ENCODE results near the gene COPZ2. TPM values are rescaled to one million over a fixed set of nuclear protein-coding genes. Genes with fewer than 3 reads are reported as not detected.

Gene COPZ2
- total RNA-seq: 50.2 and 55.9 TPM in 2 replicates

GRCh38 chr17:48037036-48037837 lies at the start of gene COPZ2:
Gene COPZ2, minus strand, starts transcription at chr17:48037797. Its CDS starts 20 bp downstream, at chr17:48037777.

GRCh38 chr17:48047741-48048383 lies 10.3 kb upstream of the COPZ2 start, which contains the start of gene NFE2L1:
Gene NFE2L1, plus strand, starts transcription at chr17:48048359. Its CDS starts 2,760 bp downstream, at chr17:48051119.

Other genes starting within 250 kb of the COPZ2 start
- gene OSBPL7, start 216.0 kb downstream of the COPZ2 start, total RNA-seq: 4.4 and 5.2 TPM in 2 replicates
- 30.7 and 35.0 TPM in 2 replicates for gene MRPL10, start 206.3 kb downstream of the COPZ2 start, total RNA-seq
- gene LRRC46, start 206.1 kb downstream of the COPZ2 start, total RNA-seq: 0.25 TPM in 1 of 2 replicates, not detected in the other
- gene SCRN2, start 196.5 kb downstream of the COPZ2 start, total RNA-seq: 29.3 and 31.5 TPM in 2 replicates
- gene SP6, start 186.6 kb downstream of the COPZ2 start, total RNA-seq: 0.25 and 0.78 TPM in 2 replicates
- 3.0 and 5.4 TPM in 2 replicates for gene SP2, start 141.6 kb downstream of the COPZ2 start, total RNA-seq
- gene PNPO, start 96.2 kb downstream of the COPZ2 start, total RNA-seq: 23.5 and 25.4 TPM in 2 replicates
- not detected in 2 replicates for gene PRR15L, start 79.9 kb downstream of the COPZ2 start, total RNA-seq
- gene CDK5RAP3, start 66.7 kb downstream of the COPZ2 start, total RNA-seq: 55.2 and 56.6 TPM in 2 replicates
- 59.9 and 63.1 TPM in 2 replicates for gene NFE2L1, start 10.6 kb upstream of the COPZ2 start, total RNA-seq
- gene CBX1, start 63.7 kb upstream of the COPZ2 start, total RNA-seq: 35.3 and 42.2 TPM in 2 replicates
- gene SNX11, start 70.0 kb upstream of the COPZ2 start, total RNA-seq: 7.1 and 12.8 TPM in 2 replicates